ENCODE measurements around the gene GPR176.
"Not testable (repeated sequence)": the region's sequence is repeated elsewhere in the genome, so short reads cannot be mapped to it uniquely, and the experiment has no call there.

The GPR176 gene

GRCh38 chr15:39817892-39818291 lies 102.2 kb downstream of the GPR176 start:
- Mint-ChIP-seq H3K4me3 (no peak overlapping the region), H3K4me1 (no peaks in the 10 kb centered on the region), H3K36me3 (no peaks in the 10 kb centered on the region), H3K9me3 (no peaks in the 10 kb centered on the region), H3K27ac (no peak overlapping the region), H3K27me3 (peaks cover 10% of the 10 kb centered on the region)
- DNase-seq = no peak
- CTCF ChIA-PET = interaction anchor here (1.0 kb wide), 1 partner anchor 57 kb away, joined by 3 read pairs; no protein-coding TSS in a partner anchor

- Mint-ChIP-seq H3K9me3 (no peaks in the 10 kb centered on the region), H3K36me3 (no peaks in the 10 kb centered on the region), H3K4me3 (no peak overlapping the region), H3K4me1 (no peaks in the 10 kb centered on the region), H3K27ac (no peak overlapping the region), H3K27me3 (peaks cover 15% of the 10 kb centered on the region)
- DNase-seq = no peak
- CTCF ChIA-PET = interaction anchor here (0.6 kb wide), 1 partner anchor 258 kb away, joined by 3 read pairs; no protein-coding TSS in a partner anchor
These were observed 105.6 kb downstream of the GPR176 start for GRCh38 chr15:39814489-39814888.

- CTCF ChIA-PET, H3K9me3 Mint-ChIP-seq, H3K4me1 Mint-ChIP-seq, H3K27ac Mint-ChIP-seq, H3K4me3 Mint-ChIP-seq, H3K36me3 Mint-ChIP-seq, DNase-seq: not testable (repeated sequence)
- peaks cover 19% of the 10 kb centered on the region for H3K27me3 Mint-ChIP-seq
These were observed 107.4 kb downstream of the GPR176 start for GRCh38 chr15:39812651-39813050.

DNA sequence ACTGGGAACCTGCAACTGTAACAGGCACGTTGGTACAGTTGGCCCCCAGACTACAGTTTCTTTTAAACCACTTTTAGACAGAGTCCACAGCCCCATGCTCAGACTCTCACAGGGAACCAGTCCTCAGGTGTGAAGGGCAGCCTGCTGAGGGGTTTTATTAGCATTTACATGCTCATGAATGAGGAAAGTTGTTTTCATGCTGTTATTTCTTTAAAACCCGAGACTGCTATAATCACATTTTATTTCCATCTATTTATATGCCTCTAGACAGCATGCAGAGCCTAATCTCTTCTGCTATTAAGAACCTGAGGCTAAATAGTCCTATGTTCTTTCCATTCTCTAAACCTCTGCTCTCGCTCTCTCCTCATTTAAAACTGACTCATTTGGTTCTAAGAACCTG lies 111.2 kb downstream of the GPR176 start:
- CTCF ChIA-PET = no interaction called here
- no peak for DNase-seq
- H3K4me1 Mint-ChIP-seq = no peaks in the 10 kb centered on the region
- H3K9me3 Mint-ChIP-seq = no peaks in the 10 kb centered on the region
- peaks cover 26% of the 10 kb centered on the region for H3K27me3 Mint-ChIP-seq
- H3K36me3 Mint-ChIP-seq = no peaks in the 10 kb centered on the region
- no peak overlapping the region for H3K4me3 Mint-ChIP-seq
- H3K27ac Mint-ChIP-seq = no peak overlapping the region

DNA sequence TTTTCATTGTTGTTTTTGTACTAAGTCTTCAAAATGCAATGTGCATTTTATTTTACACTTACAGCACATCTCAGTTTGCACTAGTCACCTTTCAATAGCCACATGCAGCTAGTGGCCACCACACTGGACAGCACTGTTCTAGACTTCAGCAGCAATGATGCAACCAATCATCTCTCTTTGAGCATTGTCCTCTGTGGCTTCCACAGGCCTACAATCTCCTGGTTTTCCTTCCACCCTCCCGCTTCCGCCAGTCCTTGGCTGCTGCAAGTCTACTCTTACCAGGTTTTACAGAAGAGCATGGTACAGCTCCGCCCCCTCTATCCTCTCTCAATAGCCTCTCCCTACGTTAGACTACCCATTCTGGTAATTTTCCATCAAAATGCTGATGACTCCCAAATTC lies 112.3 kb downstream of the GPR176 start:
- Mint-ChIP-seq H3K4me1 (no peaks in the 10 kb centered on the region), H3K27me3 (peaks cover 26% of the 10 kb centered on the region), H3K36me3 (no peaks in the 10 kb centered on the region), H3K27ac (no peak overlapping the region), H3K9me3 (no peaks in the 10 kb centered on the region), H3K4me3 (no peak overlapping the region)
- CTCF ChIA-PET = no interaction called here
- no peak for DNase-seq

GRCh38 chr15:39804026-39804425 lies 116.0 kb downstream of the GPR176 start:
- Mint-ChIP-seq H3K9me3 (no peaks in the 10 kb centered on the region), H3K27ac (no peak overlapping the region), H3K27me3 (peaks cover 41% of the 10 kb centered on the region), H3K36me3 (no peaks in the 10 kb centered on the region), H3K4me1 (no peaks in the 10 kb centered on the region), H3K4me3 (no peak overlapping the region)
- CTCF ChIA-PET = interaction anchor here (0.6 kb wide), 1 partner anchor 69 kb away, joined by 3 read pairs; no protein-coding TSS in a partner anchor
- no peak for DNase-seq

- Mint-ChIP-seq H3K27ac (no peak overlapping the region), H3K4me3 (no peak overlapping the region), H3K36me3 (no peaks in the 10 kb centered on the region), H3K27me3 (peaks cover 39% of the 10 kb centered on the region), H3K9me3 (no peaks in the 10 kb centered on the region), H3K4me1 (no peaks in the 10 kb centered on the region)
- CTCF ChIA-PET = interaction anchor here (2.3 to 2.8 kb wide), 2 partner anchors 15 to 71 kb away, joined by 7 to 12 read pairs; no protein-coding TSS in a partner anchor
- DNase-seq = no peak
These were observed 117.0 kb downstream of the GPR176 start for GRCh38 chr15:39803016-39803415.

DNA sequence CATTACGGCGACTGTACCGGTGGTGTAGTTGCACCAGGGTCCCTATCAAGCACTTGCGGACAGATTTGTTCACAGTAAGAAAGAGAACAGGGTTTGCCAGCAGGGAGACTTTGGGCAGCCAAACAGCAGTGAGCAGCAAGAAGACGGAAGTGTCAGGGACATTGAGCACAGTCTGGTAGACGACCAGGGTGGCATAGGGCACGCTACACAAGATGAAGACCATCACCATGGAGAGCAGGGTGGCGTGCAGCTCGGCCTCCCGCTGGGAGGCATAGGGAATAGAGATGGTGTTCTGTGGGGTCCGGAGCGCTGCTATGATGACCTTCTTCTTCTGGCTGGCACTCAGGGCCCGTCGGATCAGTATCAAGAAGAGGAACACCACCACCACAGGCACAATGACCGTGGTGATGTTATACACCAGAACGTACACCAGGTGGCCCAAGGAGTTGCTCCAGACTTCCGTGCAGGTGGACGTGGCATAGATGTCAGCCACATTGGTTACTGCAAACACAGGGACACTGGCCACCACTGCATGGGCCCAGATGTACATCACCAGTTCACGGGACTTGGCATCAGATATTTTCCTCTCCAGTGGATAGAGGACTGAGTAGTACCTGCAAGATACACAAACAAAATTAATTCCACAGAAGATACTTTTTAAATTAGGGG lies 118.3 kb downstream of the GPR176 start:
- CTCF ChIA-PET = interaction anchor here (2.3 to 2.8 kb wide), 2 partner anchors 14 to 72 kb away, joined by 7 to 12 read pairs; no protein-coding TSS in a partner anchor
- no peaks in the 10 kb centered on the region for H3K9me3 Mint-ChIP-seq
- DNase-seq = peak; percentile 34
- peaks cover 36% of the 10 kb centered on the region for H3K27me3 Mint-ChIP-seq
- no peaks in the 10 kb centered on the region for H3K36me3 Mint-ChIP-seq
- H3K27ac Mint-ChIP-seq = no peak overlapping the region
- no peaks in the 10 kb centered on the region for H3K4me1 Mint-ChIP-seq
- no peak overlapping the region for H3K4me3 Mint-ChIP-seq

- H3K36me3 Mint-ChIP-seq = no peaks in the 10 kb centered on the region
- no peak overlapping the region for H3K27ac Mint-ChIP-seq
- CTCF ChIA-PET = no interaction called here
- no peaks in the 10 kb centered on the region for H3K4me1 Mint-ChIP-seq
- no peaks in the 10 kb centered on the region for H3K9me3 Mint-ChIP-seq
- H3K4me3 Mint-ChIP-seq = no peak overlapping the region
- no peak for DNase-seq
- peaks cover 38% of the 10 kb centered on the region for H3K27me3 Mint-ChIP-seq
These were observed 120.5 kb downstream of the GPR176 start for GRCh38 chr15:39799552-39800011.

DNA sequence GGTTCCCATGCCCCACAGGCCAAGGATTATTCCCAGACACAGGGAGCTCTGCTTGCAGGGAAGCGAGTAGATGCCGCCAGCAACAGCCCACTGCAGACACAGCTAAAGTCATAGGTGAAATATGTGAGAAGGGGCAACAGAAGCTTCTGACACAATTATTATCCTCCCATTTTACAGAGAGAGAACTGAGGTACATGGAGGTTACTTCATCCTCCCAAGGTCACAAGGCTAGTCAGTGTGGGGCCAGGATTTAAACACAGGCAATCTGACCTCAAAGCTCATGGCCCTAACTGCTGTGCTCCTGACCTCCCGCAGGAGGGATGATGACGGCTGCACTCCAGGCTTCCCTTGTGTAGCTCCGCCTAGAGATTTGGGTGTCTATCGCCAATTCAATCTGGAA lies 121.7 kb downstream of the GPR176 start:
- CTCF ChIA-PET = interaction anchor here (1.1 kb wide), 1 partner anchor 9 kb away, joined by 4 read pairs; no protein-coding TSS in a partner anchor
- Mint-ChIP-seq H3K36me3 (no peaks in the 10 kb centered on the region), H3K4me3 (no peak overlapping the region), H3K4me1 (no peaks in the 10 kb centered on the region), H3K27ac (no peak overlapping the region), H3K9me3 (no peaks in the 10 kb centered on the region), H3K27me3 (peaks cover 45% of the 10 kb centered on the region)
- no peak for DNase-seq

DNA sequence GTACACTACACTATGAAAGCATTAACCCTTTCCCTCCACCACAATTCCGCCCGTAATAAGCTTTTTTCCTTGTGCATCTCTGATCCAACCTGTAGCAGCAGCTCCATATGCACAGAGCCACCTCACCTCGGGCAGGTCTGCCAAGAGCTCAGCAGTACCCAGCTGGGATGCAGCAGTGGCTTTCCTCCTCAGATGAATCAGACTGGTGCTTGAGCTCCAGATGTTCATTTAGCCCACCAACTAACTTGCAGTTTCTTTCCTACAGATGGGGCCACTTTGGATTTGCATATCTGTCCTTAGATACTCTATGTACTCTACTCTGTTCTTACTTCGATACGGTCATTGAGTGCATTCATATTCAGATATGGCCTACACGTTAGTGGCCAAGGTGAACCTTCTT lies 122.7 kb downstream of the GPR176 start:
- no peaks in the 10 kb centered on the region for H3K36me3 Mint-ChIP-seq
- no peak overlapping the region for H3K27ac Mint-ChIP-seq
- peaks cover 47% of the 10 kb centered on the region for H3K27me3 Mint-ChIP-seq
- no peaks in the 10 kb centered on the region for H3K4me1 Mint-ChIP-seq
- DNase-seq = no peak
- CTCF ChIA-PET = no interaction called here
- H3K4me3 Mint-ChIP-seq = no peak overlapping the region
- H3K9me3 Mint-ChIP-seq = no peaks in the 10 kb centered on the region

DNA sequence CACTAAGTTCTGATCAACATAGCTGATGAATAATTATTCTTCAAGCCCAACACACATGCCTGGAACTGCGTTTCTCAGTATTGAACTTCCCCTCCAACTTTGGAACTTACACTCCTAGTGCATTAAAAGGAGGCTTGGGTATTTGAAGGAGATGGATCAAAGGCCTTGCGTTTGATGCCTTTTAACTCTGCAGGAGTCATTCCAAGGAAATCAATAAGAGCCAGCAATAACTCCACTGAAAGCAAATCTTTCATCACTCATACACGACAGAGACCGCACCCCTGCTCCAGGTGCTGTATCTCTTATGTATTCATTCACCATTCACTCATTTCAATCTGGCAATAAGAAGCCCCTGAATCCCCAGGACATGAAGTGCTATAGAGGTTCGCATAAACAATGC lies 123.5 kb downstream of the GPR176 start:
- Mint-ChIP-seq H3K4me3 (no peak overlapping the region), H3K9me3 (no peaks in the 10 kb centered on the region), H3K36me3 (no peaks in the 10 kb centered on the region), H3K27me3 (peaks cover 53% of the 10 kb centered on the region), H3K4me1 (no peaks in the 10 kb centered on the region), H3K27ac (no peak overlapping the region)
- no peak for DNase-seq
- CTCF ChIA-PET = no interaction called here

GRCh38 chr15:39795486-39795885 lies 124.6 kb downstream of the GPR176 start:
- Mint-ChIP-seq H3K9me3 (no peaks in the 10 kb centered on the region), H3K36me3 (no peaks in the 10 kb centered on the region), H3K27me3 (peaks cover 42% of the 10 kb centered on the region), H3K4me1 (no peaks in the 10 kb centered on the region), H3K27ac (no peak overlapping the region), H3K4me3 (no peak overlapping the region)
- CTCF ChIA-PET = no interaction called here
- DNase-seq = no peak

- Mint-ChIP-seq H3K4me1 (no peaks in the 10 kb centered on the region), H3K9me3 (no peaks in the 10 kb centered on the region), H3K4me3 (no peak overlapping the region), H3K27me3 (peaks cover 41% of the 10 kb centered on the region), H3K36me3 (no peaks in the 10 kb centered on the region), H3K27ac (no peak overlapping the region)
- CTCF ChIA-PET = interaction anchor here (1.0 to 1.1 kb wide), 2 partner anchors 12 to 81 kb away, joined by 3 to 4 read pairs; partner anchors contain the start of gene FSIP1
- no peak for DNase-seq
These were observed 125.1 kb downstream of the GPR176 start for GRCh38 chr15:39794954-39795353.

DNA sequence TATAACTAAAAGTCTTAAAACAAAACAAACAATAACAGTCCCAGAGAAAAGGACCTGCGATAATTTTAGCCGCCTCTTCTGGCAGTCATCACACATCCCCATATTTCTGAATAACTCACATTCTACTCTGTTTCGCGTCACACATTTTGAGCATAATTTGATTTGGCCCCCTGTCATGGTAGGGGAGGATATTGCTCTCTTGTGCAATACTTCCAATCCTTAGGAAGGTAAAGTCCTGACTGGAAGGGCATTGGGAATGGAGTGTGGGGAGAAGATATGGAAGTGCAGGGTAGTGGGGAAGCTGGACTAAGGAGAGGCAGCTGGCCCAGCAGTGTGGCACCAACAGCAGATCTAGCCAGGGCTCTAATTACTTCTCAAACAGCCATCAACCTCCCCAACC lies 126.1 kb downstream of the GPR176 start:
- H3K27me3 Mint-ChIP-seq = peaks cover 32% of the 10 kb centered on the region

More for the DNA sequence above, 126.1 kb downstream of the GPR176 start:
- no peaks in the 10 kb centered on the region for H3K9me3 Mint-ChIP-seq
- CTCF ChIA-PET = interaction anchor here (1.0 to 1.1 kb wide), 2 partner anchors 11 to 82 kb away, joined by 3 to 4 read pairs; partner anchors contain the start of gene FSIP1
- no peak overlapping the region for H3K4me3 Mint-ChIP-seq
- H3K27ac Mint-ChIP-seq = no peak overlapping the region
- H3K36me3 Mint-ChIP-seq = no peaks in the 10 kb centered on the region
- no peak for DNase-seq
- H3K4me1 Mint-ChIP-seq = no peaks in the 10 kb centered on the region

Measured in activated naive CD4-positive, alpha-beta T cell treated with anti-CD3 and anti-CD28 coated beads, Interleukin-2, amount 10 ng/mL, durations not matched to agents 7 days and 5 days (primary cell).